GM10266 (cell line): ENCODE measurements around the gene METTL25B.

Source experiments
- DNase-seq: peaks from one replicate; pipeline ENCODE4 v3.0.0; 2012; ENCODE audit errors: extremely low spot score
- TF ChIP-seq, protein P1 (sequence below): IDR thresholded peaks from 2 replicates; pipeline ENCODE4 v1.5.1; 2012; ENCODE audit warnings: mild to moderate bottlenecking, low read depth; ENCODE audit not compliant: control insufficient read depth, insufficient read depth; ENCODE audit errors: missing control alignments

METTL25B gene

DNA sequence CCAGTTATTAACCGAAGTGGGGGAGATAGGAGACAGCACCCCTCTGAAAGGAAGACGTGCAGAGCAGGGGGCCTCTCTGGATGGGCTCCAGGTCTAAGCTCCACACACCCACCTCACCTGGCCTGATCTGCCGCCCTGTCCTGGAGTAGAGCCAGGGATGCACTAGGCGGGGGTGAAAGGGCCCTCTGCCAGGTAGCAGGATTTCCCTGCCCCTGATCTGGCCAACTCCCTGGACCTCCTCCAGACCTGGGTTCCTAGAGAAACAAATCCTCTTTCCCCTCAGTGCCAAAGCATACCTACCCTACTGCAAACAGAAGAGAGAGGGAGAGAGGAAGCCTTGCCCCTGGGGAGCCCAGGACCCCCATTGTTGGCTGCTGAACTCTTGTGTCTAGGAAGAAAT is 24.9 kb upstream of the METTL25B start:
- TF ChIP-seq, protein P1, sequence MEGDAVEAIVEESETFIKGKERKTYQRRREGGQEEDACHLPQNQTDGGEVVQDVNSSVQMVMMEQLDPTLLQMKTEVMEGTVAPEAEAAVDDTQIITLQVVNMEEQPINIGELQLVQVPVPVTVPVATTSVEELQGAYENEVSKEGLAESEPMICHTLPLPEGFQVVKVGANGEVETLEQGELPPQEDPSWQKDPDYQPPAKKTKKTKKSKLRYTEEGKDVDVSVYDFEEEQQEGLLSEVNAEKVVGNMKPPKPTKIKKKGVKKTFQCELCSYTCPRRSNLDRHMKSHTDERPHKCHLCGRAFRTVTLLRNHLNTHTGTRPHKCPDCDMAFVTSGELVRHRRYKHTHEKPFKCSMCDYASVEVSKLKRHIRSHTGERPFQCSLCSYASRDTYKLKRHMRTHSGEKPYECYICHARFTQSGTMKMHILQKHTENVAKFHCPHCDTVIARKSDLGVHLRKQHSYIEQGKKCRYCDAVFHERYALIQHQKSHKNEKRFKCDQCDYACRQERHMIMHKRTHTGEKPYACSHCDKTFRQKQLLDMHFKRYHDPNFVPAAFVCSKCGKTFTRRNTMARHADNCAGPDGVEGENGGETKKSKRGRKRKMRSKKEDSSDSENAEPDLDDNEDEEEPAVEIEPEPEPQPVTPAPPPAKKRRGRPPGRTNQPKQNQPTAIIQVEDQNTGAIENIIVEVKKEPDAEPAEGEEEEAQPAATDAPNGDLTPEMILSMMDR: no peak
- no peak for DNase-seq

- TF ChIP-seq, protein P1: no peak
- DNase-seq: no peak
Observed at GRCh38 chr1:156703741-156704140, 24.5 kb upstream of the METTL25B start.

DNA sequence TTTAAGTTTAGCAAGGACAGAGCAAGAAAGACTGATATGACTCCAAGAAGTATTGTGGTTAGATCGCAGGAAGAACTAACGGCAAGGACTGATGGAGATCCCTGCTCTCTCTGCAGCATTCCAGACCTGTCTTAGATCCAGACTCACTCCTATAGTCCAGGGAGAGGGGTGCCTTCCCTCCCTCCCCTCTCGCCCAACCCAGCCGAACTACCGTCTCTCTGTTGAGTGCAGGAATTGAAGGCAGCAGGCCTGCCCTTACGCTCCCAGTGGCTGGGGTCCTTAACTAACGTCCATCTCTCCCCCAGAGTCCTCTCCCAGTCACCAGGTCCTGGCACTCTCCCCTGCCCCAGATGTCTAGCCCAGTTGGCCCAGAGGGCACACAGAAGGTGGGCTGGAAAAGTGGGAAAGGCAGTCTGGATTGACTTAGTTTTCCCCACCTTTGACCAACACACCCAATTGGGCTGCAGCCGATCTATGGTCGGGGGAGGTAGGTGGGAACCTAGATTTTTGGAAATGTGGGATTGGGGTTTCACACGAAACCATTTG is 24.0 kb upstream of the METTL25B start:
- no peak for DNase-seq
- TF ChIP-seq, protein P1: no peak

- DNase-seq: no peak
- TF ChIP-seq, protein P1: no peak
Observed at GRCh38 chr1:156704930-156705320, 23.3 kb upstream of the METTL25B start.

GRCh38 chr1:156705321-156705917 is 22.9 kb upstream of the METTL25B start, which contains the start of gene CRABP2:
TSS of gene CRABP2 (minus strand) at chr1:156705583. CDS start at chr1:156705446, 137 bp downstream.
- no peak for DNase-seq
- TF ChIP-seq, protein P1: no peak

- DNase-seq: peak; percentile 81
- TF ChIP-seq, protein P1: peak; percentile 84
Observed at GRCh38 chr1:156705918-156706656, 22.2 kb upstream of the METTL25B start.
